Right lobe of liver (tissue), 4 donors: ENCODE results near the gene MACF1.

Experiments used
- CTCF ChIP-seq, 4 donors: fragments of 200-600 bp in 3 of 4; fragments of 450-650 bp in 1 of 4; IDR thresholded peaks; one replicate each; pipeline versions ENCODE4 v1.5.1 to v1.8.0; 2016 to 2022; ENCODE audit warnings: antibody characterized with exemption in 4 of 4, mild to moderate bottlenecking in 2 of 4
- POLR2A ChIP-seq: fragments of 450-650 bp; IDR thresholded peaks from one replicate; pipeline ENCODE4 v1.6.1; 2017; ENCODE audit warnings: antibody characterized with exemption, mild to moderate bottlenecking
- donor health status: DM: no; HTN: no; CAD: no.
- donor health status: DM: no; HTN: no; CAD: no.
- donor health status: DM: no; HTN: yes; CAD: no.

GRCh38 chr1:39426346-39426745 is 221.9 kb downstream of the MACF1 start:
- TF ChIP-seq CTCF (IDR thresholded peaks at IDR 0.05), result no peak
- TF ChIP-seq POLR2A, result no peak
